Measurements from ENCODE around the gene ZBTB20.
A peak's percentile ranks its signal among the peaks of the same experiment; 100 is the strongest.

The ZBTB20 gene

GRCh38 chr3:114804099-114804498 lies 343.0 kb downstream of the ZBTB20 start:
- no peak for ATAC-seq
- H3K27ac Mint-ChIP-seq, result no peak overlapping the region
- H3K36me3 Mint-ChIP-seq, result peaks cover 15% of the 10 kb centered on the region
- no peak overlapping the region for H3K4me3 Mint-ChIP-seq
- no peaks in the 10 kb centered on the region for H3K27me3 Mint-ChIP-seq
- peaks cover 19% of the 10 kb centered on the region for H3K4me1 Mint-ChIP-seq
- H3K9me3 Mint-ChIP-seq, result no peaks in the 10 kb centered on the region

- H3K4me1 Mint-ChIP-seq, result peaks cover 17% of the 10 kb centered on the region
- peaks cover 18% of the 10 kb centered on the region for H3K36me3 Mint-ChIP-seq
- no peaks in the 10 kb centered on the region for H3K9me3 Mint-ChIP-seq
- H3K4me3 Mint-ChIP-seq, result peak overlapping the region; percentile 15
- no peak overlapping the region for H3K27ac Mint-ChIP-seq
- no peak for ATAC-seq
- no peaks in the 10 kb centered on the region for H3K27me3 Mint-ChIP-seq
Measured at GRCh38 chr3:114803042-114803695, 343.9 kb downstream of the ZBTB20 start.

GRCh38 chr3:114800272-114801031 lies 346.6 kb downstream of the ZBTB20 start:
- no peaks in the 10 kb centered on the region for H3K27me3 Mint-ChIP-seq
- peaks cover 17% of the 10 kb centered on the region for H3K4me1 Mint-ChIP-seq
- H3K36me3 Mint-ChIP-seq, result peaks cover 24% of the 10 kb centered on the region
- H3K27ac Mint-ChIP-seq, result no peak overlapping the region
- H3K4me3 Mint-ChIP-seq, result no peak overlapping the region
- no peaks in the 10 kb centered on the region for H3K9me3 Mint-ChIP-seq
- no peak for ATAC-seq

GRCh38 chr3:114799816-114800215 lies 347.3 kb downstream of the ZBTB20 start:
- Mint-ChIP-seq H3K4me1 (peaks cover 17% of the 10 kb centered on the region), H3K27ac (no peak overlapping the region)
- no peak for ATAC-seq

GRCh38 chr3:114796796-114797195 lies 350.3 kb downstream of the ZBTB20 start:
- ATAC-seq, result no peak
- H3K4me3 Mint-ChIP-seq, result no peak overlapping the region

More at GRCh38 chr3:114799816-114800215, 347.3 kb downstream of the ZBTB20 start:
- Mint-ChIP-seq H3K9me3 (no peaks in the 10 kb centered on the region), H3K27me3 (no peaks in the 10 kb centered on the region), H3K4me3 (no peak overlapping the region), H3K36me3 (peaks cover 24% of the 10 kb centered on the region)

GRCh38 chr3:114794894-114795630 lies 352.0 kb downstream of the ZBTB20 start:
- Mint-ChIP-seq H3K27me3 (no peaks in the 10 kb centered on the region), H3K4me1 (no peaks in the 10 kb centered on the region), H3K9me3 (no peaks in the 10 kb centered on the region), H3K4me3 (no peak overlapping the region), H3K36me3 (peaks cover 20% of the 10 kb centered on the region), H3K27ac (no peak overlapping the region)
- ATAC-seq, result no peak

More at GRCh38 chr3:114796796-114797195, 350.3 kb downstream of the ZBTB20 start:
- no peak overlapping the region for H3K27ac Mint-ChIP-seq
- H3K4me1 Mint-ChIP-seq, result no peaks in the 10 kb centered on the region
- H3K9me3 Mint-ChIP-seq, result no peaks in the 10 kb centered on the region
- peaks cover 24% of the 10 kb centered on the region for H3K36me3 Mint-ChIP-seq
- no peaks in the 10 kb centered on the region for H3K27me3 Mint-ChIP-seq

- no peak for ATAC-seq
- H3K9me3 Mint-ChIP-seq, result no peaks in the 10 kb centered on the region
- peaks cover 27% of the 10 kb centered on the region for H3K36me3 Mint-ChIP-seq
- no peaks in the 10 kb centered on the region for H3K27me3 Mint-ChIP-seq
- H3K27ac Mint-ChIP-seq, result no peak overlapping the region
- H3K4me1 Mint-ChIP-seq, result peaks cover 13% of the 10 kb centered on the region
- H3K4me3 Mint-ChIP-seq, result no peak overlapping the region
Measured at GRCh38 chr3:114792159-114792918, 354.7 kb downstream of the ZBTB20 start.

GRCh38 chr3:114790752-114791151 lies 356.3 kb downstream of the ZBTB20 start:
- no peak for ATAC-seq
- Mint-ChIP-seq H3K27ac (no peak overlapping the region), H3K4me1 (peaks cover 13% of the 10 kb centered on the region), H3K9me3 (no peaks in the 10 kb centered on the region), H3K4me3 (no peak overlapping the region), H3K36me3 (peaks cover 21% of the 10 kb centered on the region), H3K27me3 (no peaks in the 10 kb centered on the region)

GRCh38 chr3:114789803-114790202 lies 357.3 kb downstream of the ZBTB20 start:
- H3K4me3 Mint-ChIP-seq, result no peak overlapping the region
- H3K4me1 Mint-ChIP-seq, result peaks cover 13% of the 10 kb centered on the region
- no peak for ATAC-seq
- H3K36me3 Mint-ChIP-seq, result peaks cover 21% of the 10 kb centered on the region
- H3K27ac Mint-ChIP-seq, result no peak overlapping the region
- H3K27me3 Mint-ChIP-seq, result no peaks in the 10 kb centered on the region
- H3K9me3 Mint-ChIP-seq, result no peaks in the 10 kb centered on the region

- no peak for ATAC-seq
- peaks cover 55% of the 10 kb centered on the region for H3K36me3 Mint-ChIP-seq
- H3K4me3 Mint-ChIP-seq, result no peak overlapping the region
- no peaks in the 10 kb centered on the region for H3K4me1 Mint-ChIP-seq
- H3K27me3 Mint-ChIP-seq, result no peaks in the 10 kb centered on the region
- no peak overlapping the region for H3K27ac Mint-ChIP-seq
- H3K9me3 Mint-ChIP-seq, result peaks cover 19% of the 10 kb centered on the region
Measured at GRCh38 chr3:114775395-114775794, 371.7 kb downstream of the ZBTB20 start.

GRCh38 chr3:114770874-114771273 lies 376.2 kb downstream of the ZBTB20 start:
- H3K27ac Mint-ChIP-seq, result no peak overlapping the region

GRCh38 chr3:114764056-114764492 lies 383.0 kb downstream of the ZBTB20 start:
- Mint-ChIP-seq H3K9me3 (no peaks in the 10 kb centered on the region), H3K27ac (no peak overlapping the region), H3K27me3 (no peaks in the 10 kb centered on the region), H3K36me3 (peaks cover 6% of the 10 kb centered on the region), H3K4me1 (peaks cover 13% of the 10 kb centered on the region), H3K4me3 (no peak overlapping the region)
- ATAC-seq, result no peak

More at GRCh38 chr3:114770874-114771273, 376.2 kb downstream of the ZBTB20 start:
- peaks cover 41% of the 10 kb centered on the region for H3K36me3 Mint-ChIP-seq
- no peak for ATAC-seq
- H3K27me3 Mint-ChIP-seq, result no peaks in the 10 kb centered on the region
- H3K4me3 Mint-ChIP-seq, result no peak overlapping the region
- H3K4me1 Mint-ChIP-seq, result peaks cover 11% of the 10 kb centered on the region
- H3K9me3 Mint-ChIP-seq, result peaks cover 14% of the 10 kb centered on the region

- Mint-ChIP-seq H3K4me1 (peaks cover 9% of the 10 kb centered on the region), H3K4me3 (no peak overlapping the region), H3K36me3 (peaks cover 1% of the 10 kb centered on the region), H3K9me3 (no peaks in the 10 kb centered on the region), H3K27me3 (no peaks in the 10 kb centered on the region), H3K27ac (no peak overlapping the region)
- no peak for ATAC-seq
Measured at GRCh38 chr3:114762144-114762543, 384.9 kb downstream of the ZBTB20 start.

GRCh38 chr3:114760679-114761078 lies 386.4 kb downstream of the ZBTB20 start:
- Mint-ChIP-seq H3K4me1 (peaks cover 9% of the 10 kb centered on the region), H3K27ac (no peak overlapping the region)
- ATAC-seq, result no peak

More at GRCh38 chr3:114760679-114761078, 386.4 kb downstream of the ZBTB20 start:
- H3K27me3 Mint-ChIP-seq, result no peaks in the 10 kb centered on the region
- no peak overlapping the region for H3K4me3 Mint-ChIP-seq
- H3K9me3 Mint-ChIP-seq, result no peaks in the 10 kb centered on the region
- no peaks in the 10 kb centered on the region for H3K36me3 Mint-ChIP-seq
